ENCODE results near the gene PLCD1. TPM values are rescaled to one million over a fixed set of nuclear protein-coding genes. Genes with fewer than 3 reads are reported as not detected.
A peak's percentile ranks its signal among the peaks of the same experiment; 100 is the strongest.

Gene PLCD1
- total and polyA plus RNA-seq, 2 experiments from 2014 or later, result 16.0 to 24.4 TPM

DNA sequence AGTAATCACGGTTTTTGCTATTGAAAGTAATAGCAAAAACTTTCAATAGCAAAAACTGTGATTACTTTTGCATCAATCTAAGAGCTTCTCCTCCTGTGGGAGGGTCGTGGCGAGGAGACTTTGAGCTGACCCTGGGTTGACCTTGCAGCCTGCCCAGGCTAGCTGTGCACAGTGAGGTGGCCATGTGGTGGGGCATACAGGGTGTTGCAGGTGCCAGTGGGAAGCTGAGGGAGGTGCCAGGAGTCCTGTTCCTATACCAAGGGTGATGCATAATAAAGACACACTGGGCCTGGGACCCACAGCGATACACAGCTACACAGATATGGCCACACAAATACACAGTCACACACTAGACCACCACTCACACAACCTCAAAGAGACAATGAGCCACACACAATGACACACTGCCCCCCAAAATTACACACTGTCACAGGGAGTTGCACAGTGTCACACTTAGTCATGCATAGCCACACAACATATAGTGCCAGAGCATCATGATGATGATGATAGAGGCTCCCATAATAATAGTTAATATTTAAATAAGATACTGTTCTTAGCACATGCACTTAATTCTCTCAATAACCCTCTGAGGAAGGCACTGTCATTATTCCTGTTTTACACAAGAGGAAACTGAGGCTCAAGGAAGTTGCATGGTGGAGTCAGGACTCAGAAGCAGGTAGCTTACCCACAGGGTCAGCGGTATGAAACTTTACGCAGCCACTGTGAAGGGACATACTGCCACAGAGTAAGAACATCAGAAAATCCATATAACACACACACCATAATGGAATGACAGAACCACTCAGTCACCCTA is 6.3 kb downstream of the PLCD1 start:
- H3K4me3 Mint-ChIP-seq, result peak overlapping the region; percentile 97
- TF ChIP-seq, protein P1, sequence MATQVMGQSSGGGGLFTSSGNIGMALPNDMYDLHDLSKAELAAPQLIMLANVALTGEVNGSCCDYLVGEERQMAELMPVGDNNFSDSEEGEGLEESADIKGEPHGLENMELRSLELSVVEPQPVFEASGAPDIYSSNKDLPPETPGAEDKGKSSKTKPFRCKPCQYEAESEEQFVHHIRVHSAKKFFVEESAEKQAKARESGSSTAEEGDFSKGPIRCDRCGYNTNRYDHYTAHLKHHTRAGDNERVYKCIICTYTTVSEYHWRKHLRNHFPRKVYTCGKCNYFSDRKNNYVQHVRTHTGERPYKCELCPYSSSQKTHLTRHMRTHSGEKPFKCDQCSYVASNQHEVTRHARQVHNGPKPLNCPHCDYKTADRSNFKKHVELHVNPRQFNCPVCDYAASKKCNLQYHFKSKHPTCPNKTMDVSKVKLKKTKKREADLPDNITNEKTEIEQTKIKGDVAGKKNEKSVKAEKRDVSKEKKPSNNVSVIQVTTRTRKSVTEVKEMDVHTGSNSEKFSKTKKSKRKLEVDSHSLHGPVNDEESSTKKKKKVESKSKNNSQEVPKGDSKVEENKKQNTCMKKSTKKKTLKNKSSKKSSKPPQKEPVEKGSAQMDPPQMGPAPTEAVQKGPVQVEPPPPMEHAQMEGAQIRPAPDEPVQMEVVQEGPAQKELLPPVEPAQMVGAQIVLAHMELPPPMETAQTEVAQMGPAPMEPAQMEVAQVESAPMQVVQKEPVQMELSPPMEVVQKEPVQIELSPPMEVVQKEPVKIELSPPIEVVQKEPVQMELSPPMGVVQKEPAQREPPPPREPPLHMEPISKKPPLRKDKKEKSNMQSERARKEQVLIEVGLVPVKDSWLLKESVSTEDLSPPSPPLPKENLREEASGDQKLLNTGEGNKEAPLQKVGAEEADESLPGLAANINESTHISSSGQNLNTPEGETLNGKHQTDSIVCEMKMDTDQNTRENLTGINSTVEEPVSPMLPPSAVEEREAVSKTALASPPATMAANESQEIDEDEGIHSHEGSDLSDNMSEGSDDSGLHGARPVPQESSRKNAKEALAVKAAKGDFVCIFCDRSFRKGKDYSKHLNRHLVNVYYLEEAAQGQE (IDR thresholded peaks at IDR 0.05; ENCODE audit: unreplicated experiment), result no peak
- no peak for TF ChIP-seq ZNF331 (CRISPR knock-in tag; IDR thresholded peaks at IDR 0.05; ENCODE audit: low read depth)
- TF ChIP-seq STAT1 (IDR thresholded peaks at IDR 0.05; ENCODE audit: unreplicated experiment), result no peak
- no peak for TF ChIP-seq EZH2 (IDR thresholded peaks at IDR 0.05; ENCODE audit: low read depth, unreplicated experiment)
- TF ChIP-seq ZNF114 (CRISPR knock-in tag; IDR thresholded peaks at IDR 0.05), result no peak
- TF ChIP-seq CREB1 (CRISPR knock-in tag; IDR thresholded peaks at IDR 0.05; ENCODE audit: low read depth), result no peak
- TF ChIP-seq, protein P2, sequence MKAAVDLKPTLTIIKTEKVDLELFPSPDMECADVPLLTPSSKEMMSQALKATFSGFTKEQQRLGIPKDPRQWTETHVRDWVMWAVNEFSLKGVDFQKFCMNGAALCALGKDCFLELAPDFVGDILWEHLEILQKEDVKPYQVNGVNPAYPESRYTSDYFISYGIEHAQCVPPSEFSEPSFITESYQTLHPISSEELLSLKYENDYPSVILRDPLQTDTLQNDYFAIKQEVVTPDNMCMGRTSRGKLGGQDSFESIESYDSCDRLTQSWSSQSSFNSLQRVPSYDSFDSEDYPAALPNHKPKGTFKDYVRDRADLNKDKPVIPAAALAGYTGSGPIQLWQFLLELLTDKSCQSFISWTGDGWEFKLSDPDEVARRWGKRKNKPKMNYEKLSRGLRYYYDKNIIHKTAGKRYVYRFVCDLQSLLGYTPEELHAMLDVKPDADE (IDR thresholded peaks at IDR 0.05), result no peak
- TF ChIP-seq EZH2phosphoT487 (IDR thresholded peaks at IDR 0.05; ENCODE audit: unreplicated experiment), result no peak
- peaks cover 7% of the 10 kb centered on the region for H3K4me1 Mint-ChIP-seq
- peaks cover 32% of the 10 kb centered on the region for H3K27me3 Mint-ChIP-seq (ENCODE audit: insufficient read depth, low read depth, poor library complexity)
- Histone ChIP-seq H3K36me3 (ENCODE audit: insufficient read depth) (no peaks in the 10 kb centered on the region), H4K20me1 (replicated peaks; ENCODE audit: insufficient read depth) (peaks cover 3% of the 10 kb centered on the region; the same call in 1 of the 2 replicates), H3K27me3 (ENCODE audit: insufficient read depth) (peaks cover 28% of the 10 kb centered on the region), H3K27ac (ENCODE audit: low read depth) (no peak overlapping the region), H3K4me1 (ENCODE audit: insufficient read depth) (0 out of 2 replicates have a peak, but pooled peaks cover under 1% of the 10 kb centered on the region), H3K9me2 (ENCODE audit: insufficient read depth) (no peaks in the 10 kb centered on the region), H3F3A (replicated peaks; ENCODE audit: low read depth) (no peaks in the 10 kb centered on the region), H3K79me2 (replicated peaks; ENCODE audit: insufficient read depth) (no peaks in the 10 kb centered on the region; the same call in 1 of the 2 replicates), H3K4me3 (peak overlapping the region; percentile 78), H2AFZ (no peak overlapping the region), H3K4me2 (peak overlapping the region; percentile 84)
- H3K36me3 Mint-ChIP-seq (ENCODE audit: low read depth), result no peaks in the 10 kb centered on the region; the same call in 2 of the 3 replicates
- H3K9me3 Mint-ChIP-seq, result no peaks in the 10 kb centered on the region
- DNase-seq (ENCODE audit: low spot score) (no peak), ATAC-seq (no peak)
- no peak overlapping the region for H3K27ac Mint-ChIP-seq

DNA sequence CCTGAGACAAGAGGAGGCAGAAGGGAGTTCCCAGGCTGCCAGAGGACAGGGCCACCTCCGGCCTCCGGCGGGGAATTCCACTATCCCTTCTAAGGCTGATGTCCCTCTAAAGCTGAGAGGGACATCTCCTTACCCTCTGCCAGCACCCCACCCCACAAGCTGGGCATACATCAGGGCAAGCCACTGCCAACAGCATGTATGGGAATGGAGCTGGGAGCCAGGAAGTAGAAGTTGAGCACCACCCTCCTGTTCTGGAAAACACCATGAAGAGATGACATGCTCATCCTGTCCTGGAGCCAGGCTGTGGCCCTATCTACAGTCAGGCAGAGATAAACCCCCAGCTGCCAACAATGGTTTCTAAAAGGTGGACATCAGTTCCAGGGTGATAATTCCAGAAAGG is 7.1 kb downstream of the PLCD1 start:
- H3K36me3 ChIP-seq (ENCODE audit: insufficient read depth), result no peaks in the 10 kb centered on the region
- DNase-seq (ENCODE audit: low spot score) (no peak), ATAC-seq (no peak)
- peaks cover 3% of the 10 kb centered on the region; the same call in 1 of the 2 replicates for H4K20me1 ChIP-seq (replicated peaks; ENCODE audit: insufficient read depth)
- Mint-ChIP-seq H3K4me1 (peaks cover 7% of the 10 kb centered on the region), H3K36me3 (ENCODE audit: low read depth) (no peaks in the 10 kb centered on the region; the same call in 2 of the 3 replicates), H3K27ac (no peak overlapping the region), H3K27me3 (ENCODE audit: insufficient read depth, low read depth, poor library complexity) (peaks cover 24% of the 10 kb centered on the region), H3K4me3 (no peak overlapping the region), H3K9me3 (no peaks in the 10 kb centered on the region)
- no peaks in the 10 kb centered on the region; the same call in 1 of the 2 replicates for H3K79me2 ChIP-seq (replicated peaks; ENCODE audit: insufficient read depth)
- no peak overlapping the region for H3K4me3 ChIP-seq
- no peak overlapping the region for H3K4me2 ChIP-seq
- H3F3A ChIP-seq (replicated peaks; ENCODE audit: low read depth), result no peaks in the 10 kb centered on the region
- H3K27ac ChIP-seq (ENCODE audit: low read depth), result no peak overlapping the region
- no peak overlapping the region for H2AFZ ChIP-seq
- peaks cover 20% of the 10 kb centered on the region for H3K27me3 ChIP-seq (ENCODE audit: insufficient read depth)
- no peak for TF ChIP-seq NANOG (IDR thresholded peaks at IDR 0.05; ENCODE audit: borderline replicate concordance)
- no peaks in the 10 kb centered on the region for H3K4me1 ChIP-seq (ENCODE audit: insufficient read depth)
- H3K9me2 ChIP-seq (ENCODE audit: insufficient read depth), result no peaks in the 10 kb centered on the region
